Smooth muscle cell of the coronary artery (primary cell): Measurements from ENCODE around the gene CCDC18. TPM values are rescaled to one million over a fixed set of nuclear protein-coding genes. Genes with fewer than 3 reads are reported as not detected.

Experiments
- total RNA-seq: library from RNA; depleted of rRNA; stranded (reverse); fragments of >200 nt; gene quantifications from 2 replicates; pipeline ENCODE4 v1.2.3, GENCODE V29; 2014; ENCODE audit warnings: low replicate concordance

CCDC18 gene
- total RNA-seq = 7.0 and 7.4 TPM in 2 replicates

DNA sequence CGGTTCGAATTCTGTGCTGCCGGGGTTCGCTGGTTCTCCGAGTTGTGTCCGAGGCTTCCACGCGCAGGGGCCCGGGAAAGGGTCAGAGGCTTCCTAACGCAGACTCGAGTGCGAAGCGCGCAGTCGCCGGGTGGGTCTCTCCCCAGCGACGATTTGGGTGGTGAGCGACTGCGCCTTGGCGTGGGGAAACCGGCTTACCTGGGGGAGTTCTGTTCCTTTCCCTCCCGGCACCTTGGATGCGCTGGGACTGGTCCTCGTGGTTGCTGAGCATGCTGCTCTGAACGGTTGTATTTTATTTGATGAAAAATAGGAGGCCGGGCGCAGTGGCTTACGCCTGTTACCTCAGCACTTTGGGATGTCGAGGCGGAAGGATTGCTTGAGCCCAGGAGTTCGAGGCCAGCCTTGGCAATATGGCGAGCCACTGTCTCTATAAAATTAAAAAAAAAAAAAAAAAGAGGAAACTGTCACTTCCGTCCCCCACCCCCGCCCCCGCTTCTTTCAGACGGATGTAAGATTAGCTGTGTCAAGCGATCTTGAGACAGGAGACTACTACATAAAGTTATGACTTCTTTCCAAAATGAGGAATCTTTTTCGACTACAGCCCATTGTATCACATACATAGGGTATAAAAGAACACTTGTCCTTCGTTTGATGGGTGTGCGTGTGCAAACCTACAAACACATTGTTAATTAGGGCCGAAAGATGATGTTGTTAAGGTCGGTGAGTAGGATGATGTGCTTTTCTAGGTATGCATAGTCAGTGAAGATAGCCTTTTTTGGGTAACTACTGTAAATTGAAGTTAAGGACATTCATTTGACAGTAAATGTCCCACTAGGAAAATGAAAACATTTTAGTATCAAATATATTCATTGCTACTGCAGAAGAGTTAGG, at the start of gene CCDC18:
TSS of gene CCDC18 (plus strand) at position 2 of the 891 bp plus-strand sequence. CDS start 2,638 bp downstream, outside the sequence.

GRCh38 chr1:93179886-93180722, 420 bp upstream of the CCDC18 start, which contains the start of gene TMED5:
TMED5 (minus strand) TSS chr1:93180413; CDS start chr1:93180242, 171 bp downstream.

Other genes starting within 250 kb of the CCDC18 start
- 5.0 and 7.1 TPM in 2 replicates for gene DIPK1A, start 219.3 kb upstream of the CCDC18 start, total RNA-seq
- gene MTF2, start 101.4 kb upstream of the CCDC18 start, total RNA-seq = 14.3 and 24.3 TPM in 2 replicates
- 32.8 and 36.2 TPM in 2 replicates for gene TMED5, start 311 bp upstream of the CCDC18 start, total RNA-seq
- 13.8 and 33.4 TPM in 2 replicates for gene DR1, start 165.2 kb downstream of the CCDC18 start, total RNA-seq